Stimulated activated CD4-positive, alpha-beta T cell treated with anti-CD3 and anti-CD28 coated beads, Interleukin-2, amount 100 ng/mL, for 48 hours (primary cell): ENCODE measurements around the gene CHD2.
"Not testable (repeated sequence)": the region's sequence is repeated elsewhere in the genome, so short reads cannot be mapped to it uniquely, and the experiment has no call there.

Experiments used
- DNase-seq, 2 donors: peaks; one replicate each; pipeline ENCODE4 v3.0.0-alpha.2; 2020

Gene CHD2

DNA sequence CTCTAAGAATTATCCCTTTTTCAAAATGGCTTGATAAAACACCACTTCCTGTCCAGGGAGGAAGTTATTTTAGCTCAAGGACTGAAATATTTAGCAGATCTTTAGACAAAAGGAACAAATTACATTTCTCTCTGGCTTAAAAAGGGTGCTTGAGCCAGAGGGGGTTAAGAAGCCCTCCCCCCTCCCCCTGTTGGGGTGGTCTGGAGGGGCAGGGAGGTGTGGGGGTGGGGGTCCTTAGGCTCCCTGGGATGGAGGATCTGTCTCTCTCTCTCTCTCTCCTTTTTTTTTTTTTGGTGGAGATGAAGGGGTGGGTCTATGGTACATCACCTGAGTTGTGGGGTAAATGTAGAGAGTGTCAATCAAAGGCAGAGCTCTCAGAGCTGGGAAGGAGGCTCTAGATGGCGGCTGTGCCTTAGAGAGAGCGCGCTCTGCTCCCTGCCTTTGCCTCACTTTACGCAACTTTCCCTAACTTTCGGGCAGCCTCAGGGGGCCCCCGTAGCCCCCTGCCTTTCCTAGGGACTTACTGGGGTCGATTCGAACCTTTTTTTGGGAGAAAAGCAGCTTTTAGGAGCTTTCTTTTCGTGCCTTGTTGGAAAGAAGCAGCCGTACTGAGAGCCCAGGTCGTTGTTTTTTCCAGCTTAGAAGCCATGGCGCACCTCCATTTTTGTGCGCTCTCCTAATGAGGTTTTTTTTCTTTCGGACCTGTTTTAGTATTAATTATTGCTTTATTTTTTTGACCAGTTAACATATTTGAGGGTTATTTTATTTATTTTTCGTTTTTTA is at the start of gene CHD2:
TSS of gene CHD2 (plus strand) at position 377 of the 783 bp plus-strand sequence. CDS start 914 bp downstream, outside the sequence.
- DNase-seq = peak in 1 of 2 donors; percentile 48

DNA sequence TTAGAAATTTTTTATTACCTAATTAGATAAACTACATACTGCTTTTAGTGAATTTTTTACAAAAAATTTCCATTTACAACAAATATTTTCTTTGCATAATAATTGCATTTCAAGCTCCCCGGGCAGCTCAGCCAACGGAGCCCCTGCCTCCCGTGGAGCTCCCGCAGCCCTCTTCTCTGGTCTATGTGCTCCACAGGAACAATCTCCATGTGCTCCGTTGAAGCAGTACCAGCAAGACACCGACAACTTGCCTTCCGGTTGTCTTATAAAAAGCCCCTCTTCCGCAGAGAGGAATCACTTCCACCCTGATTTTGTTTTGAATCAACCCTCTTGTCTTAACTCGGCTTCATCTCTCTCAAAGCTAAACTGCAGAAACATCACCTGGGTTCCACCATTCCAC is 46.9 kb upstream of the CHD2 start:
- no peak for DNase-seq

DNA sequence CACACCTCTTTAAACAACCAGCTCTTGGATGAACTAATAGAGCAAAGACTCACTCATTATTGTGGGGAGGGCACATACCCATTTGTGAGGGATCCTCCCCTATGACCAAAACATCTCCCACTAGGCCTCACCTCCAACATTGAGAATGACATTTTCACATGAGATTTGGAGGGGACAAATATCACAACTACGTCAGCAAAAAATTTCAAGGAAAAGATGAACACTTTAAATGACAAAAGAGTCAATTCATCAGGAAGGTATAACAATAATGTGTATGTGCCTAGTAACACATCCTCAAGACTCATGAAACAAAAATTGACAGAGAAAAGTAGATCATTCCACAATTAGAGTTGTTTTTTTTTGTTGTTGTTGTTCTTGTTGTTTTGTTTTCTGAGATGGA is 38.4 kb upstream of the CHD2 start:
- no peak for DNase-seq

DNA sequence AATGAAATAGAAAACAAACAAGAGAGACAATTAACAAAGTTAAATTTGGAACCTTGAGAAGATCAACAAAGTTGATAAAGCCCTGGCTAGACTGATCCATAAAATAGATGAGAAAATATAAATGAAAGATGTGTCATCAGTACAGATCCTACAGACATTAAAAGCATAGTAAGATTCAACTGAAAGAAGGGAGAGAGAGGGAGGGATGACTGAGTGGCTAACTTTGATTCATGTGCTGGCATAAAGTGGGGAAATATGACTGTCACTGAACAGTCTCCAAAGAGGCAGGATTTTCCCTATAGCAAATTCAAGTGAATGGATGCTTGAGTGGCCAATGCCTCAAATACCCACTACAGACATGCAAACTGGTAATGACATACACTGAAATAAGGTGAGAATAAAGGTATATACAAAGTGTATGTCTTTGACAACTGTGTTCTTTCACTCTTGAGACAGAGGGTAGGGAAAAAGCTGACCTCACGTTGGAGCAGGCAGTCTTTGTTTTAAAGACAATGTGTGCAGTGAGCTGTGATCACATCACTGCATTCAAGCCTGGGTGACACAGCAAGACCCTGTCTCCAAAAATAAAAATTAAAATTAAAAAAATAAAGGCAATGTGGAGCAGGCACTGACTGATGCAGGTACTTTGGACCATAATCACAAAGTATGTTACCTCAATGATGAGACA is 35.9 kb upstream of the CHD2 start:
- no peak for DNase-seq

DNA sequence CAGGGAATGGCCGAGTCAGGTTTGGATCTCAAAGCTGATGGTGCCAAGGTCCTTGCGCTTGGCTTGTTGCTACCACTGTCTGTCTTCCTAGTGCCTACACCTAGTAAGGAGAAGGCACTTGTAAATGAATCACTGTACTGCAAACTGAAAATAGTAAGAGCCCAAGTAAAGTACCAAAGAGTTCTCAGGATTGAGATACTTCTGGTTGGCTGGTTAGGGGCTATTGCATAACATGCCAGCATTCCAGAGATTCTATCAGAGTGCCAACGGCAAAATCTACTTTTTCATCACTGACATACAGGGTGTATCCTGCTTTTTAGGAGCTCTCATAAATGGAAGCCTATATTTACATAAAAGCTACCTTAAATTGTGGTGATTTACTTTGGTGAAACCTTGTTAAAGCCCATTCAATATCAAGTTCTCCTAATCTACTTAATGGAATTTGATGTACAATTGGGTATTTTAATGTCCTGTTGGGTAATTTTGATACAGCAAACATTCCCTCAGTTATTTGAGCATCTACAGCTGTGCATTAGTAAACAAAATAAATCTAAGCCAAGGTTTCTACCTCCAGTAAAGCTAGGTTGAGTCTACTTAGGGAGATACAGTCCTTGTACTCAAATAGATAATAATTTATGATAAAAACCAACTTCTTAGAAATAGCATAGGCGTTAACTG is 30.7 kb upstream of the CHD2 start:
- DNase-seq = no peak

DNA sequence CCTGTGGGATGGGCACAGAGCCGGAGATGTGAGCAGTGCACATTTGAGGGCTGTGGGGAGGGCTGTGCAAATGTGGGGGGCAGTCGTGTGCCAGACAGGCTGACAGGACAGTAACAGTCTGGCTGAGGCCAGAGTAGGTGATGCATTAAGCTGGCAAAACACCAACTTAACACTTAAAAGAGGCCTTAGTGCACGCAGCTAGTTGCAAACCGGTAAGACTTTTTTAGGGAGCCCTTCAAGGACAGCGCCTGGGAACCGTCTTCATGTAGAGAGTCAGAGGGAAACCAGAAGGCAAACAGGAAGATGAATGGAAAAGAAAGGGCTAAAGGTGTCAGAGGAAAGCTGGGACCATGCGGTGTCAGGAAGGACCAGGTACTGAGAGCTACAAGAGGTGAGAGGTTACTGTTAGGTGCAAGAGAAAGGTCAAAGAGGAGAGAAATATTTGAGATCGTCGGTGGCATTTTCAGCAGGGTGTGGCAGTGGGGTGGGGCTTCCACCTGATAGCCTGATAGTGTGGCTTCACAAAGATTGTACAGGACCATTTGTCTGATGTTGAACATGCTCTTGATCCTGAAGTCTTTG is 30.0 kb upstream of the CHD2 start:
- DNase-seq = no peak

DNA sequence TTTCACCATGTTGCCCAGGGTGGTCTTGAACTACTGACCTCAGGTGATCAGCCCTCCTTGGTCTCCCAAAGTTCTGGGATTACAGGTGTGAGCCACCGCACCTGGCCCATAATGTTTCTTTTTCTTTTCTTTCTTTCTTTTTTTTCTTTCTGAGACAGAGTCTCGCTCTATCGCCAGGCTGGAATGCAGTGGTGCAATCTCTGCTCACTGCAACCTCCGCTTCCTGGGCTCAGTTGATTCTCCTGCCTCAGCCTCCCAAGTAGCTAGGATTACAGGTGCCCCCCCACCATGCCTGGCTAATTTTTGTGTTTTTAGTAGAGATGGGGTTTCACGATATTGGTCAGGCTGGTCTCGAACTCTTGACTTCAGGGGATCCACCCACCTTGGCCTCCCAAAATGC is 27.2 kb upstream of the CHD2 start:
- not testable (repeated sequence) for DNase-seq

DNA sequence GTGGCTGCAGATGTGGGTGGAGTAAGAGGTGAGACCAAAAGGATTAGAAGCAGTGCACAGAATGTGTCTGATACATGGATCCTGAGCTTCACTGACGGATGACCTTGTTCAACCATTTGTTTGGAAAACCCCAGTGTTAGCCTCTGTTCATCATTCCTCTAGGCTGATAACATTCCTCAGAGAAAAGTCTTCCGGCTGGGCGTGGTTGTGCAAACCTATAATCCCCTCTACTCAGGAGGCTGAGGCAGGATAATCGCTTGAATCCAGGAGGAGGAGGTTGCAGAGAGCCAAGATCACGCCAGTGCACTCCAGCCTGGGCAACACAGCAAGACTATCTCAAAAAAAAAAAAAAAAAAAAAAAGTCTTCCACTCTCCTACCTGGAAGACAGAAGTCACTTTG is 23.1 kb upstream of the CHD2 start:
- no peak for DNase-seq

DNA sequence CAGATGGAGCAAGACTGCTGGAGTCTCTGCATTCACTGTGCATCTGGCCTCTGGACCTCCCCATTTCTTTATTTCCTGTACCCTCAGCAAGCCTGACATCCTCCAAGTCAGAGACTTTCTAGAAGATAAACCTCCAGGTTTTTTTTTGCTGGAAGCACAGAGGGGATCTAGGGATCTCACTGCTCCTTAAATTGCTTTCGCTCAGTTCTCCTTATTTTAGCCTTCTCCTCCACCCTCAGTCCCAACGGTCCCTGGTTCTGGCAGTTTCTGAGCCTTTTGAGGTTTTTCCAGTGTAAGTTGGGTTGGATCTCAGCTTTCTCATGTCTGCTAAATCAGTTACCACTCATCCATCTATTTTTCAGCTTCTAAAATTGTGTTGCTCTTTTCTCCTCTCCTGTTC is 22.7 kb upstream of the CHD2 start:
- no peak for DNase-seq

DNA sequence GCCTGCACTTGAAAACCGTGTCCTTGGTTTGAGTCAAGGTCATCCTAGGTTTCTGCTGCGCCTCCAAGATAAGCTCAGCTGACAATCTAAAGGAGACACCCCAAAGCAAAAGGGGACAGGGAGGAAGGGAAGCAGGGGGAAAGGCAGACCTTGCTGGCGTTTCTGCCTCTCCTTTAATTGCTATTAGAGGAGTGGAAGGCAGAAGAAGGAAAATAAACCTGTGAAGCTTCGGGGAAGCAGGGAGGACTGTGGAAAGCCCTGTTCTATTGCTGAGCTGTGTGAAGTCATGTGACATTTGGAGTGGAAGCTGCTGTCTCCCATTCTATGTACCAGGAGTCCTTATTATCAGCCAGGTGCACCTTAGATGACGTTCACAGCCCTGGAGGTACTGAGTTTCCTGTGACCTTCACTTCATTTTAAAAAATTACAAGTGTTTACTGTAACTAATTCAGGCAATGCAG is 21.5 kb upstream of the CHD2 start:
- DNase-seq = no peak

DNA sequence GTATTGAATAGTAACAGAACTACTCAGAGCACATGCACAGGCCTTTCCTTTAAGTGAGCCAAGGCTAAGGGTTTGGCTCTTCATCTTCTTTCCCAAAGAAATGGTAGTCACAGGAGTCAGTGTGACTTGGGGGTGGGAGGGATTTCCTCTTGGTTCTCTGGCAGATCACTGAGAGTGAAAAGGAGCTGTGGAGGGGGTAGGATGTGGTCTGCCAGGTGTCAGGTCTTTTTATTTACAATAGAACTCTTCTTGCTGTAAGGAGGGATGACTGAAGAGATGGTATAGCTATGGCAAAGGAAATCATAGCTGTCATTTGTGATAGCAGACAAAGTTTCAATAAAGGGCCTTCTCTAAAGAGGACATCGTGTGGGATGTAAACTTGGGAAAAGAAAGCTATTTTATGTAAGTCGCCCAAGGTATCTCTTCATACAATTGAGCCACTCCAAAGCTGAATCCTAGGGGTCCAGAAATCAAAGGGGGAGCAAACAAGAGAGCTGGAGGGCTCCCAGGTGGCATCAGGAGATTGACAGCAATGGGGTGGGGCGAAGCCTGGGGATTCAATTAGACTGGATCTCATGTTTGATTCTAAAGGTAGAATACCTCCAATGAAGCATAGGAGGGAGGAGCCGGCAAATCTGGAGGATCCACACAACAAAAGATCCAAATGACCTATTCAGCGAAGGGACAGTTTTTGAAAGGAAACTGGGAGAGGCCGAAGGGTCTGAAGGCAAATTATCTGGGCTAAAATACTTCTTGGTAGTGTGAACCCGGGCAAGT is 20.0 kb upstream of the CHD2 start:
- no peak for DNase-seq

DNA sequence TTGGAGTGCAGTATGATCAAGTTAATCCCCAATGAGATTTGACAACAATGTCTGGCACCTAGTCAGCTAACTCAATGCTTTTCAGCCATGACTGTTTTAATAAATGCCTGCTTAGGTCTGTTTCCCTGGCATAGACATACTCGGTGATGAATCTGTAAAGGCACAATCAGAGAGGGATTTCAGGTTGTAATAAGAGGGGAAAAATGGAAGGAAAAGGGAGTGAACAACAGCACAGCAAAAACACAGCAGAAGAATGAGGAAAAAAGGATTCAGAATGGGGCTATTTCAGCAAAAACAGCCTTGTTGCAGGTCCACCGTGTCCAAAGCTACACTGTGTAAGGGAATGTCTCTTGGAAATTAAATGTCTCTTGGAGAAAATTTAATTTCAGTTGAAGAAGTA is 19.3 kb upstream of the CHD2 start:
- no peak for DNase-seq

DNA sequence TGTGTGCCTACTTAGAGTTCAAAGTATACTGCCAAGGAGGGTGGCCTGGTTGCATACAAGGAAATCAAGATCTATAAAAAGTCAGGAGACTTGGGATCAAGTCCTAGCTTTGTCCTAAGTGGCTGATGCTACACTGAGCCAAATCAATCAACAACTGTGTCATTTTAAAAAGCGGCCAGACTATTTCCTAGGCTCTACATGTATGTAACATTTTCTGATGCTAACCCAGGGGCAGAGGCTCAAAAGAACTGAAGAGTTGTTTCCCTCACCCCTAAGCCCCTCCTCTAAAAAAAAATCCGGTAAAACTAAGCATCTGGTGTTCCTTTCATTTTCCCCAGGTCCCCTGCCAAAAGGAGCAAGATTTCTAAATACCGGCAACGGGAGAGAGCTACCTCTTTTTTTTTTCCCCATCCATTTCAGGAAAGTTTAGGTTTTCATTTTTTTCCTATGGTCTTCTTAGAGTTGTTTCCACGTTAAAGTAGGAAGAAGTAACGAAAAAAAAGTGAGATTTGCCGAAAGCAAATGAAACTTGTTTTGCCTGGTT is 18.8 kb upstream of the CHD2 start:
- DNase-seq = no peak

DNA sequence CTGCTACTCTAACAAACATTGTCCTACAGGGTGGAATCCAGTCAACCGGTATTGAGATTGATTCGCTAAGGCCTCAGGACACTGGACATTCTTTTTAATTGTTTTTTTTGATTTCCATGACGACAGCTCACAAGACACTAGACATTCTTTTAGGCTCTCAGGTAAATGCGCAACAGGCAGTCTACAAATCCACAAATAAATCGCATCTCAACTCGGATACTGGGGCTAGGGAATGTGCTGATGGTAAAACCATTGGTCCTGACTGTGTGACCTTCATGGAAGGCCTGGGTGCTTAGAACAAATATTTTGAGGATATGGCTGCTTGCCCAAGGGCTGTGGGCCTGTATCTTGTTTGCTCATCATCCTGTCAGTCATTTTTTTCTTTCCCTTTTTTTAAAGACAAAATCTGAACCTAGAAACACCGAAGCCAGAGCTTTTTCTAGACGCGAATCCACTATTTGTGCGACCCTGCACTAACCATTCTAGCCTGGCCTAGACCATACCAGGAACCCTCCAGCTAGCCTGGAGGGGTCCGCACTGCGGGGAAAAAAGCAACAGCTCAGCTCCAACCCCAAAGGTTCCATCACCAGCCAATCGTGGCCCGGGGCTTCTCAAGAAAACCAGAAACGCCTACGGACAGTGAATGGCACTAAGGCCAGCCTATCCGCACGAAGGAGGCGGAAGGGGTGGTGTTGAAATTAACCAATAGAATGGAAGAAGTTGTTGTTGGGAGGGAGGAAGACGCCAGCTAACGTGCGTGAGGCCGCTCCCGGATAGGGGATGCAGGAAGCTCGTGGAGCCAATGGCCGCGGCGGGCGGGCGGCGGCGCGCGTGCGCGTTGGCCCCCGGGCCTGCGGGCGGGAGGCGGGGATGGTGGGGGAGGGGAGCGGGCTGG is 18.1 kb upstream of the CHD2 start:
- DNase-seq = peak; percentile 97 to 99

DNA sequence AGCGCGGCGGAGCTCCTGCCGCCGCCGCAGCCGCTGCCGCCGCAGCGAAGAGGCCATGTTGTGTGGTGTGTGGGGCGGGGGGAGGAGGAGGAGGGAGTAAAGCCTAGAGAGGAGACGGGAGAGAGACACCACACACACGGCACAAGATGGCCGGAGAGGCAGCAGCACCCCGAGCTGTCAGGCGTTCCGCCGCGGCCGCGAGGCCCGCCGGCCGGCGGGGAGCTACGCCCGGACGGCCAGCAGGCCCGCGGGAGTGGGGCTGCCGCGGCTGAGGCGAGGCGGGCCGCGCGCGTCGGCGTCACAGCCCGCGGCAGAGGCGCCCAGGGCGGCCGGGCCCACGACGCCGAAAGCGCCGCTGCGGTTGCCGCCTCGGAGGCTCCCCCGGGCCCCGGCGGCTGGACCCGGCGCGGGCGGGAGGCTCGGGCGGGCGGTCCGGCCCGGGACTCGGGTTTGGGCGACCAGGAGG is 17.4 kb upstream of the CHD2 start:
- DNase-seq = no peak

DNA sequence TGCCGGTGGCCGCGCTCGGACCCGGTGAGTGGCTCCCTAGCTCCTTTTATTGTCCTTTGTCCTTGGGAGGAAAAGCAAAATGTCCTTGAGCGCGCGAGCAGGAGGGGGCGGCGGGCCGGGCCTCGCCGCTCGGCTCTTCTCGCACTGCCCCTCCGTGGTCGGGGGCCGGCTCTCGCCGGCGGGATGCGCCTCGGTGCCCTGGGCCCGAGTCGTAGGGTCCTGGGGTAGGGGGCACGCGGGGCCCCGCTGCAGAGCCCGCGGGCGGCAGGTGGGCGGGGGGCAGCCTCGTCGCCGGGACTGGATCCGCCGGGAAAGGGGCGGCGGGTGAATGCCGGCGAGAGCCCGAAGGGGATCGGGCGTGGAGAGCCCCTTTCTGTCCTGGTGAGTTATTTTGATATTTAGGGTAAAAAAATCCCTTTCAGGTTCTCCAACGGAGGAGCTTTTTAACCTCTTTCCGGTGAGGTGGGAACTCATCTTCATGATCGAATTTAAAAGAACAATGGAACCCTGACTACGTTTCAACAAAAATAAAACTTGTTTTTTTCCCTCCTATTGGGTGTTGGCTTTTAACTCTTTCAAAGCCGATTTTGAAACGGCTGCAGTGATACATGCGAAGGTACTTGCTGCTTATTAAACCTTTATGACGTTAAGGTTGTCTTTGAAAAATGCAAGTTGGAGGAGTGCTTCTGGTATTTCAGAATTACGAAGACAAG is 16.8 kb upstream of the CHD2 start:
- no peak for DNase-seq

DNA sequence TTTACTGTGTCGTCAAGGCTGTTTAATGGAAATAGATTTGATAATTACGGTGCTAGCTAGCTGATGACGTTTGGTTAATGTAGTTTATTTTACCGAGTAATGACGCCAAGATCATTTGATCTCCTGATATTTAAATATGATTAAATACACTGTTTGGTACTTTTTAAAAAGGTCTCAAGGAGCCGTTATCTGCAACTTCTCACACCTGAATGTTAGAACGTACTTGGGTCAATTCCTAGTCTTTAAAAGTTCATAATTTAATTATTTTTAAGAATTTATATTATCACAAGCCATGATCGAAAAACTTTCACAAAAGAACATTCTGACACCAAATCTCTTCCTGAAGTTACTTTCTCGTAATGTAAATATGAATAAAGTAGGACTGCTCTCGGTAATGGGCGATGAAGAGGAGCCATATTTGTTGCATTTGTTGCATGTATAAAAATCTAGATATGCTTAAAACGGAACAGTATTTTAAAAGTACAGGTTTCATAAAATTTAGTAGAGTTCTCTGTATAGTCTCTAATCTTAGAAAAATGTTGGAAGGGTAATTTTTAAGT is 16.2 kb upstream of the CHD2 start:
- DNase-seq = no peak

DNA sequence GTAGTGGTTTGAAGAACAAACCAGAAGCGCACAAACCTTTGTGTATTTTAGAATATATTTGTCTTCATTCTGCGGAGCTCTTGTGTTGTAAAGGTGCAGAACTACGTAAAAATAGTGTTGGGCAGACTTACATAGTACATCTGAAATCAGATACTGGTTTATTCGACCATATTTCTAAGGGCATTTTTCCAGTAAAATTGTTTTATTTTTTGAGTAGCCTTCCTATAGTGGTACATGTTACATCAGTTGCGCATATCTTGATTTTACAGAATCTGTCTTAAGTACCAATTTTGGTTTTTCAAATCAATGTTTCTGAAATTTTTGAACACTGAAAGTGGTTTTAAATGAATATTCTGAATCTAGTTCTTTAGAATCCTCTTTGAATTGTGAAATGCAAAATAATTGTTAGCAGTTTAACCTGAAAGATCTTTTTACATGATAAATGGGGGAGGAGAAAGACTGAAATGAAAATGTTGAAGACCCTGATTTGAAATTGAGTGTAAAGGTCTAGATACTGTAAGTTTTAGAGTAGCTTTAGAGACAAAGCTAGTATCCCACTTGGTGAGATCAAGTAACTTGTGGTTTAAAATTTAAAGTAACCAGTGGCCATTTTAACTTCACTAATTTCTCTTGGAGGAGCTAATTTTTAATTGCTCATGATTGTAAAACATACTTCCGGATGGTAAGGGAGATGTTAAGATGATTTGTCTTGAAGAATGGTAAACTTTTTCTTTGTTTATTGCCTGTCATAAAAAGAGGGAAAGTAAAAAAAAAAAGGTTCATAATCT is 15.5 kb upstream of the CHD2 start:
- no peak for DNase-seq
